LNCAP (cell line): Measurements from ENCODE around the gene C3orf22.

ENCODE experiments used
- CTCF ChIP-seq: fragments of 450-650 bp; IDR thresholded peaks from 2 replicates; pipeline ENCODE4 v1.5.1; 2017; ENCODE audit warnings: mild to moderate bottlenecking

Gene C3orf22

DNA sequence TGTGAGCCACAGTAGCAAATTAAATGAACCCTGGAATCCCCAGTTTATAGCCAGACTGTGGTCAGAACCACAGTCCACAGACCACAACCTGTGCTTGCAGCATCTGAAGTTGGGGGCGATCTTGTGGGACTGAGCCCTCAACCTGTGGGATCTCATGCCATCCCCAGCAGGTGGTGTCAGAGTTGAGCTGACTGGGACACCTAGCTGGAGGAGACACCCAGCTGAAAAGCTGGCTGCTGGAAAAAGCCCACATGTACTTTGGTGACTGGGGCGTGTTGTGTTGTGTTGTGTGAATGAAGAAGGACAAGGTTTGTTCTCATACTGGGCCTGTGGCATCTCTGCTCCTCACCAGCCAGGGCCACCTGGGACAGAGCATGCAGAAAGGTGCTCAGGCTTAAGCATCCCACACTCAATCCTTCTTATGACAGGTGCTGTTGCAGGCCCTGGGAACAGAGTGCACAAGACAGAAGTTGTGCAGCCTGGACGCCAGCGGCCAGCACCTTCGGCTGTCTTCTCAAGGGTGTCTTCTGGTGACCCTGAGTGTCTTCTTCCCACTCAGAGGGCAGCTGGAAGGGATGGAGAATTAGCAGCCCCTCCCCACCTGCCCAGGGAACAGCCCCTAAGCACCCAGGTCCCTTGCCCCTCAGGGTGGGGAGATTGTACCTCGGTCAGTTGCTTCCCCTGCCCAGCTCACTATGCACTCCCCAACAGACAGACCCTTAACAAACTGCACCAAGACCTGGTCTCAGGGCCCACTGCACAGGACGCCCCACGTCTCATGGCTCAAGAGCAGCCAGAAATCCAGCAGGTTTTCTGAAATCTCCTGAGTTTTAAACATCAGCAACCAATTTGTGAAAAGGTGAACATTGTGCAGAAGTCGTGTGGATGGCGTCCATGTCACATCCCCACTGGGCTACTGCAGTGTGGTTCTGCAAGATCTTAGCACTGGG lies 39.0 kb downstream of the C3orf22 start:
- no peak for TF ChIP-seq CTCF

GRCh38 chr3:126518779-126519177 lies 40.0 kb downstream of the C3orf22 start:
- no peak for TF ChIP-seq CTCF

- TF ChIP-seq CTCF, result no peak
These were observed 40.5 kb downstream of the C3orf22 start for GRCh38 chr3:126517986-126518778.

GRCh38 chr3:126517291-126517951 lies 41.3 kb downstream of the C3orf22 start, which contains the start of gene UROC1:
UROC1 (minus strand) TSS chr3:126517773; CDS start chr3:126517719, 54 bp downstream.
- TF ChIP-seq CTCF, result no peak

DNA sequence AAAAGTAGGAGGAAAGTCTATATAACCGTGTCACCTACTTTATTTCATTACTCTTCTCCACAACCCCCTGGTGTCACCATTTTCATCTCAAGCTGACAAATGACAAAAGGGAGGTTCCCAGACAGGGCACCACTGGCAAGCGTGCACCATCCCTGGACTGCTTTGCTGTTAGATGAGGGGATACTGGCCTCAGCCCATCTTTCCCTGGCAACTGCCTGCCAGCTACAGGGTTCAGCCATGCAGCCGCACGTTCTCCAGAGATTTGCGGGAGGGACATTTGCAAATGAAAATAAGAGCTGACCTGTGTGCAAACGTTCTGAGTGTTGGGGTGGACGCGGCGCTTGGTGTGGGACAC lies 41.8 kb downstream of the C3orf22 start:
- TF ChIP-seq CTCF, result no peak

DNA sequence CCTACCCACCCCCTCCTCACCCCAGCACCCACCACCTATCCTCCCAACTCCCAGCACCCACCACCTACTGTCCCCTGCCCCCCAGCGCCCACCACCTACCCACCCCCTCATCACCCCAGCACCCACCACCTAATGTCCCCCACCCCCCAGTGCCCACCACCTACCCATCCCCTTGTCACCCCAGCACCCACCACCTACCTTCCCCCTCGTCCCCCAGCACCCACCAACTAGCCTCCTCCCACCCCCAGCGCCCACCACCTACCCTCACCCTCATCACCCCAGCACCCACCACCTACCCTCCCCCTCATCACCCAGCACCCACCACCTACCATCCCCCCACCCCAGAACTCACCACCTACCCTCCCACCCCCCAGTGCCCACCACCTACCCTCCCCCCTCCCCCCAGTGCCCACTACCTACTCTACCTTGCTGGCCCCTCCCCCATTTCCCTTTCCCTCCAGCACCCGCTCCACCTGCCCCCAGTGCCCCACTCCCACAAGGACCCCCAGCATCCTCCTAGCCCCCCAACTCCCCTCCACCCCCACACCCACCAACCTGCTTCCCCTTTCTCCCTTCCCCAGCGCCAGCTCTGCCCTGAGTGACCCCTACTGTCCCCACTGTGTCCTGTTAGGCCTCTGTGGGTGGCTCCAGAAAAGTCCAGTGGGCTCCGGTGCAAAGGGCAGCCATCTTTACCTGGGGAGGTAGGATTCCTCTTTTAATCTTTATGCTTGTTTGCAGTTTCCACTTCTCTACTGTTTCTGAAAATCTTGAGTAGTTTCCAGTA lies 42.4 kb downstream of the C3orf22 start:
- no peak for TF ChIP-seq CTCF
